Keratinocyte (primary cell): Measurements from ENCODE around the gene SLC10A4. TPM values are rescaled to one million over a fixed set of nuclear protein-coding genes. Genes with fewer than 3 reads are reported as not detected.

Experiments used
- DNase-seq: peaks from one replicate; pipeline ENCODE4 v3.0.0-alpha.2; 2011; ENCODE audit warnings: low read depth, missing footprints, low spot score
- FAIRE-seq: peaks from 2 replicates; lab custom pipeline; 2011; peaks lifted over from hg19 to GRCh38; lab: Jason Lieb, UNC
- H2AFZ ChIP-seq: 2 replicates; pipeline ENCODE4 v1.6.0; 2012; ENCODE audit warnings: low read length, control low read depth, inconsistent platforms; ENCODE audit not compliant: control insufficient read depth
- H3K27ac ChIP-seq: 2 replicates; pipeline ENCODE4 v1.5.1; 2011; ENCODE audit warnings: low read length; ENCODE audit not compliant: control insufficient read depth, insufficient read depth
- H3K27me3 ChIP-seq: 3 replicates; pipeline ENCODE4 v1.6.0; 2011; ENCODE audit warnings: low read length; ENCODE audit not compliant: control insufficient read depth, insufficient read depth; ENCODE audit errors: extremely low read depth
- H3K36me3 ChIP-seq, 2 experiments: 2 replicates in 1 of 2; 3 replicates in 1 of 2; pipeline ENCODE4 v1.5.1; 2011; ENCODE audit warnings: low read length in 2 of 2, mild to moderate bottlenecking in 1 of 2; ENCODE audit not compliant: control insufficient read depth in 2 of 2, insufficient read depth in 2 of 2; ENCODE audit errors: extremely low read depth in 1 of 2
- H3K4me1 ChIP-seq: 3 replicates; pipeline ENCODE4 v1.5.1; 2011; ENCODE audit warnings: low read length; ENCODE audit not compliant: control insufficient read depth, insufficient read depth; ENCODE audit errors: extremely low read depth
- H3K4me2 ChIP-seq: 3 replicates; pipeline ENCODE4 v1.6.0; 2011; ENCODE audit warnings: low read depth, low read length; ENCODE audit not compliant: control insufficient read depth, insufficient read depth; ENCODE audit errors: extremely low read depth
- H3K4me3 ChIP-seq, 3 experiments: fragments of 200-600 bp in 1 of 3; sonication (generic) in 1 of 3; 2 replicates in 2 of 3; 3 replicates in 1 of 3; pipeline ENCODE4 v1.5.1; 2011 to 2016; ENCODE audit warnings: low read length in 3 of 3, mild to moderate bottlenecking in 3 of 3, control low read depth in 2 of 3, inconsistent platforms in 1 of 3, low read depth in 1 of 3, mixed read lengths in 1 of 3, mixed run types in 1 of 3, moderate library complexity in 1 of 3; ENCODE audit not compliant: control insufficient read depth in 2 of 3, insufficient read depth in 2 of 3; ENCODE audit errors: extremely low read depth in 1 of 3
- H3K79me2 ChIP-seq: 2 replicates; pipeline ENCODE4 v1.6.0; 2012; ENCODE audit warnings: low read length; ENCODE audit not compliant: control insufficient read depth, insufficient read depth
- H3K9ac ChIP-seq: 3 replicates; pipeline ENCODE4 v1.6.0; 2011; ENCODE audit warnings: low read length; ENCODE audit not compliant: control insufficient read depth, insufficient read depth; ENCODE audit errors: extremely low read depth
- H3K9me1 ChIP-seq: 3 replicates; pipeline ENCODE4 v1.6.0; 2011; ENCODE audit warnings: low read length; ENCODE audit not compliant: control insufficient read depth, insufficient read depth; ENCODE audit errors: extremely low read depth
- H3K9me3 ChIP-seq: 2 replicates; pipeline ENCODE4 v1.5.1; 2012; ENCODE audit warnings: low read depth, low read length; ENCODE audit not compliant: control insufficient read depth
- H4K20me1 ChIP-seq: 3 replicates; pipeline ENCODE4 v1.6.0; 2011; ENCODE audit warnings: low read length; ENCODE audit not compliant: control insufficient read depth, insufficient read depth; ENCODE audit errors: extremely low read depth
- EZH2 ChIP-seq: IDR thresholded peaks from one replicate; pipeline ENCODE4 v1.6.1; 2012; ENCODE audit warnings: inconsistent platforms, mild to moderate bottlenecking, low read length, moderate library complexity
- dilution Hi-C: fragments of 300-500 bp; cut with MboI; formaldehyde crosslinking; loops from one replicate; pipeline ENCODE4 v1.7.0; 2020; ENCODE audit warnings: low sequenced_read_pairs; ENCODE audit not compliant: extremely low pct_ligation_motif_present
- polyA plus RNA-seq, 5 experiments: library from polyadenylated mRNA; depleted of rRNA in 3 of 5; stranded (reverse) in 3 of 5; stranded (forward) in 1 of 5; unstranded in 1 of 5; fragments of >200 nt; gene quantifications; 1 replicate in 1 of 5; 2 replicates in 3 of 5; 3 replicates in 1 of 5; pipeline versions ENCODE4 v1.2.1 to v1.2.3, GENCODE V29; 2011 to 2012; ENCODE audit warnings: missing spikeins in 2 of 5, low read depth in 1 of 5, low replicate concordance in 1 of 5
- TF ChIP-seq, protein P1 (sequence below), 3 experiments: IDR thresholded peaks in 1 of 3; conservative IDR thresholded peaks in 1 of 3; optimal IDR thresholded peaks in 1 of 3; 2 replicates in 2 of 3; 3 replicates in 1 of 3; pipeline versions ENCODE3 to v1.5.1; 2011; ENCODE audit warnings: low read length in 3 of 3, mild to moderate bottlenecking in 3 of 3, moderate library complexity in 2 of 3, control low read depth in 1 of 3, inconsistent platforms in 1 of 3; ENCODE audit not compliant: insufficient read depth in 2 of 3; ENCODE audit errors: extremely low read depth in 1 of 3

SLC10A4 gene
- polyA plus RNA-seq, 1 donor (not counting 4 experiments of a cell fraction or from before 2014, with no cell fraction given), result 0.07 TPM

GRCh38 chr4:48503233-48504025, 20.3 kb downstream of the SLC10A4 start:
- H2AFZ ChIP-seq, result no peak overlapping the region
- peaks cover 9 to 18% of the 10 kb centered on the region in 2 experiments for H3K36me3 ChIP-seq
- H3K4me1 ChIP-seq, result no peaks in the 10 kb centered on the region
- FAIRE-seq (no peak), DNase-seq (no peak)
- no peak overlapping the region for H3K27ac ChIP-seq
- TF ChIP-seq EZH2, result no peak
- TF ChIP-seq, protein P1, sequence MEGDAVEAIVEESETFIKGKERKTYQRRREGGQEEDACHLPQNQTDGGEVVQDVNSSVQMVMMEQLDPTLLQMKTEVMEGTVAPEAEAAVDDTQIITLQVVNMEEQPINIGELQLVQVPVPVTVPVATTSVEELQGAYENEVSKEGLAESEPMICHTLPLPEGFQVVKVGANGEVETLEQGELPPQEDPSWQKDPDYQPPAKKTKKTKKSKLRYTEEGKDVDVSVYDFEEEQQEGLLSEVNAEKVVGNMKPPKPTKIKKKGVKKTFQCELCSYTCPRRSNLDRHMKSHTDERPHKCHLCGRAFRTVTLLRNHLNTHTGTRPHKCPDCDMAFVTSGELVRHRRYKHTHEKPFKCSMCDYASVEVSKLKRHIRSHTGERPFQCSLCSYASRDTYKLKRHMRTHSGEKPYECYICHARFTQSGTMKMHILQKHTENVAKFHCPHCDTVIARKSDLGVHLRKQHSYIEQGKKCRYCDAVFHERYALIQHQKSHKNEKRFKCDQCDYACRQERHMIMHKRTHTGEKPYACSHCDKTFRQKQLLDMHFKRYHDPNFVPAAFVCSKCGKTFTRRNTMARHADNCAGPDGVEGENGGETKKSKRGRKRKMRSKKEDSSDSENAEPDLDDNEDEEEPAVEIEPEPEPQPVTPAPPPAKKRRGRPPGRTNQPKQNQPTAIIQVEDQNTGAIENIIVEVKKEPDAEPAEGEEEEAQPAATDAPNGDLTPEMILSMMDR (optimal IDR thresholded peaks at IDR 0.05 in 1 of 3, IDR thresholded peaks at IDR 0.05 in 1 of 3, conservative IDR thresholded peaks at IDR 0.05 in 1 of 3; ENCODE audit: extremely low read depth in 1 of 3, insufficient read depth in 2 of 3, low read length in 3 of 3), result no peak
- H3K4me3 ChIP-seq, result no peak overlapping the region
- no peak overlapping the region for H3K9ac ChIP-seq
- no peak overlapping the region for H3K4me2 ChIP-seq
- no peaks in the 10 kb centered on the region for H3K27me3 ChIP-seq
- H3K9me3 ChIP-seq, result no peaks in the 10 kb centered on the region
- dilution Hi-C loops, result no loop called here
- H4K20me1 ChIP-seq, result no peaks in the 10 kb centered on the region
- no peaks in the 10 kb centered on the region for H3K79me2 ChIP-seq
- no peaks in the 10 kb centered on the region for H3K9me1 ChIP-seq

DNA sequence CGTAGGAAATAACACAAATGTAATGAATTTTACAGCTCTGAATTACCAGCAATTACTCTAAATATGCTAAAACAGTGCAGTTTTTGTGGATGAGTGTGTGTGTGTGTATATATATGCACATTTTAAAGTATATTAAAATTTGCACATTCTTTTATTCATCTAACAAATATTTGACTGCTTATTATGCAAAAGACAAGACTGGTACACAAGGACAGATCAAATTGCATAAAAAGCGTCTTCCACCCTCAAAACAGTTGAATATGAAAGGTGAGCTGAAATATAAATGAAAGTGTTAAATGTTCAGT, 20.8 kb downstream of the SLC10A4 start:
- no peaks in the 10 kb centered on the region for H3K9me3 ChIP-seq

More for the DNA sequence above, 20.8 kb downstream of the SLC10A4 start:
- Histone ChIP-seq H3K27me3 (no peaks in the 10 kb centered on the region), H3K9ac (no peak overlapping the region), H3K4me1 (no peaks in the 10 kb centered on the region), H3K9me1 (no peaks in the 10 kb centered on the region), H3K4me3 (no peak overlapping the region), H2AFZ (no peak overlapping the region), H3K79me2 (no peaks in the 10 kb centered on the region), H3K4me2 (no peak overlapping the region), H3K27ac (no peak overlapping the region), H3K36me3 (peaks cover 11 to 16% of the 10 kb centered on the region in 2 experiments), H4K20me1 (no peaks in the 10 kb centered on the region)
- no peak for FAIRE-seq
- DNase-seq, result no peak
- dilution Hi-C loops, result no loop called here
- TF ChIP-seq EZH2, result no peak
- TF ChIP-seq, protein P1 (optimal IDR thresholded peaks at IDR 0.05 in 1 of 3, IDR thresholded peaks at IDR 0.05 in 1 of 3, conservative IDR thresholded peaks at IDR 0.05 in 1 of 3; ENCODE audit: extremely low read depth in 1 of 3, insufficient read depth in 2 of 3, low read length in 3 of 3), result no peak
